ENCODE data around the gene TIGD4. TPM values are rescaled to one million over a fixed set of nuclear protein-coding genes. Genes with fewer than 3 reads are reported as not detected.
"Not testable (repeated sequence)": the region's sequence is repeated elsewhere in the genome, so short reads cannot be mapped to it uniquely, and the experiment has no call there.

Gene TIGD4
- total RNA-seq, 1 donor from 2014 or later: 0.17 TPM

- DNase-seq: no peak
These were observed 793 bp upstream of the TIGD4 start for GRCh38 chr4:152780267-152780778.

- peak; percentile 29 for DNase-seq
These were observed 646 bp downstream of the TIGD4 start for GRCh38 chr4:152778656-152779512.

- no peak for DNase-seq
These were observed 2.0 kb downstream of the TIGD4 start for GRCh38 chr4:152777488-152777887.

- peak; percentile 6 for DNase-seq
These were observed 3.2 kb downstream of the TIGD4 start for GRCh38 chr4:152776352-152776751.

- no peak for DNase-seq
These were observed 5.6 kb downstream of the TIGD4 start for GRCh38 chr4:152773953-152774352.

GRCh38 chr4:152773339-152773738 lies 6.2 kb downstream of the TIGD4 start:
- DNase-seq: no peak

- no peak for DNase-seq
These were observed 7.6 kb downstream of the TIGD4 start for GRCh38 chr4:152771741-152772533.

- DNase-seq: not testable (repeated sequence)
These were observed 14.3 kb downstream of the TIGD4 start for GRCh38 chr4:152765069-152765737.

GRCh38 chr4:152763796-152764195 lies 15.7 kb downstream of the TIGD4 start:
- no peak for DNase-seq

- no peak for DNase-seq
These were observed 30.9 kb downstream of the TIGD4 start for GRCh38 chr4:152748619-152749018.

- DNase-seq: no peak
These were observed 32.1 kb downstream of the TIGD4 start for GRCh38 chr4:152747444-152747843.

- no peak for DNase-seq
These were observed 40.7 kb downstream of the TIGD4 start for GRCh38 chr4:152738827-152739226.

- DNase-seq: no peak
These were observed 43.6 kb downstream of the TIGD4 start for GRCh38 chr4:152735906-152736305.

GRCh38 chr4:152735396-152735859 lies 44.1 kb downstream of the TIGD4 start:
- peak; percentile 49 for DNase-seq

- DNase-seq: no peak
These were observed 44.9 kb downstream of the TIGD4 start for GRCh38 chr4:152734699-152735050.

- no peak for DNase-seq
These were observed 45.4 kb downstream of the TIGD4 start for GRCh38 chr4:152734015-152734698.

GRCh38 chr4:152731997-152732396 lies 47.5 kb downstream of the TIGD4 start:
- DNase-seq: no peak

GRCh38 chr4:152729466-152729865 lies 50.1 kb downstream of the TIGD4 start:
- no peak for DNase-seq

GRCh38 chr4:152728343-152728742 lies 51.2 kb downstream of the TIGD4 start:
- DNase-seq: no peak

- no peak for DNase-seq
These were observed 51.7 kb downstream of the TIGD4 start for GRCh38 chr4:152727784-152728183.

- no peak for DNase-seq
These were observed 55.0 kb downstream of the TIGD4 start for GRCh38 chr4:152724494-152724893.

- no peak for DNase-seq
These were observed 56.3 kb downstream of the TIGD4 start for GRCh38 chr4:152723236-152723635.

All from dermis blood vessel endothelial cell (primary cell).